Stimulated activated memory B cell treated with anti-CD40 and anti-IgM and Interleukin-4, amounts not matched to agents 10 μg/mL and 1 μg/mL and 100 μg/mL, for 72 hours (primary cell): ENCODE results near the gene CELF1.

Experiments
- ATAC-seq: fragments of 150-1000 bp; cut with Tn5 transposase; 2 replicates; pipeline ENCODE4 v1.10.0; 2021
- H3K27ac Mint-ChIP-seq: one replicate; pipeline ENCODE4 v1.8.0; 2022; ENCODE audit warnings: mild to moderate bottlenecking, mixed read lengths
- H3K27me3 Mint-ChIP-seq: one replicate; pipeline ENCODE4 v1.8.0; 2022; ENCODE audit warnings: mixed read lengths
- H3K36me3 Mint-ChIP-seq: one replicate; pipeline ENCODE4 v1.8.0; 2022; ENCODE audit warnings: mixed read lengths
- H3K4me1 Mint-ChIP-seq: one replicate; pipeline ENCODE4 v1.8.0; 2022; ENCODE audit warnings: mixed read lengths
- H3K4me3 Mint-ChIP-seq: one replicate; pipeline ENCODE4 v1.8.0; 2022; ENCODE audit warnings: mild to moderate bottlenecking, moderate library complexity, mixed read lengths
- H3K9me3 Mint-ChIP-seq: one replicate; pipeline ENCODE4 v1.8.0; 2022; ENCODE audit warnings: mixed read lengths

The CELF1 gene

GRCh38 chr11:47431356-47432083 is 121.4 kb downstream of the CELF1 start:
- ATAC-seq, result no peak
- H3K4me1 Mint-ChIP-seq, result no peaks in the 10 kb centered on the region
- no peaks in the 10 kb centered on the region for H3K9me3 Mint-ChIP-seq
- H3K4me3 Mint-ChIP-seq, result no peak overlapping the region
- no peak overlapping the region for H3K27ac Mint-ChIP-seq
- no peaks in the 10 kb centered on the region for H3K27me3 Mint-ChIP-seq
- H3K36me3 Mint-ChIP-seq, result no peaks in the 10 kb centered on the region

GRCh38 chr11:47430524-47430923 is 122.4 kb downstream of the CELF1 start:
- Mint-ChIP-seq H3K27me3 (no peaks in the 10 kb centered on the region), H3K4me1 (peaks cover 8% of the 10 kb centered on the region), H3K9me3 (no peaks in the 10 kb centered on the region), H3K27ac (no peak overlapping the region), H3K4me3 (no peak overlapping the region), H3K36me3 (peaks cover 8% of the 10 kb centered on the region)
- no peak for ATAC-seq

- peak; percentile 97 for ATAC-seq
- Mint-ChIP-seq H3K4me3 (peak within 1 kb of the TSS; percentile 91), H3K27ac (peak within 1 kb of the TSS; percentile 97), H3K4me1 (peaks cover 25% of the 10 kb centered on the region), H3K27me3 (no peaks in the 10 kb centered on the region), H3K36me3 (peaks cover 41% of the 10 kb centered on the region), H3K9me3 (no peaks in the 10 kb centered on the region)
These were observed 126.6 kb downstream of the CELF1 start, which contains the start of gene PSMC3 for GRCh38 chr11:47426062-47426956. Gene PSMC3 (minus strand): TSS chr11:47426439. CDS start chr11:47426279, 160 bp downstream.

- Mint-ChIP-seq H3K4me3 (peak overlapping the region; percentile 91), H3K4me1 (peaks cover 25% of the 10 kb centered on the region), H3K9me3 (no peaks in the 10 kb centered on the region), H3K27ac (peak overlapping the region; percentile 97), H3K27me3 (no peaks in the 10 kb centered on the region), H3K36me3 (peaks cover 45% of the 10 kb centered on the region)
- no peak for ATAC-seq
These were observed 127.3 kb downstream of the CELF1 start for GRCh38 chr11:47425611-47426010.

- H3K36me3 Mint-ChIP-seq, result peaks cover 67% of the 10 kb centered on the region
- peak overlapping the region; percentile 69 for H3K27ac Mint-ChIP-seq
- H3K27me3 Mint-ChIP-seq, result no peaks in the 10 kb centered on the region
- no peaks in the 10 kb centered on the region for H3K9me3 Mint-ChIP-seq
- no peak overlapping the region for H3K4me3 Mint-ChIP-seq
- ATAC-seq, result no peak
- H3K4me1 Mint-ChIP-seq, result peaks cover 14% of the 10 kb centered on the region
These were observed 134.3 kb downstream of the CELF1 start for GRCh38 chr11:47418454-47419259.

GRCh38 chr11:47417712-47418111 is 135.2 kb downstream of the CELF1 start:
- Mint-ChIP-seq H3K9me3 (no peaks in the 10 kb centered on the region), H3K27ac (peak overlapping the region; percentile 69), H3K27me3 (no peaks in the 10 kb centered on the region), H3K36me3 (peaks cover 70% of the 10 kb centered on the region), H3K4me1 (peaks cover 15% of the 10 kb centered on the region), H3K4me3 (no peak overlapping the region)
- ATAC-seq, result no peak

- H3K9me3 Mint-ChIP-seq, result no peaks in the 10 kb centered on the region
- no peaks in the 10 kb centered on the region for H3K27me3 Mint-ChIP-seq
- H3K4me3 Mint-ChIP-seq, result no peak overlapping the region
- peaks cover 57% of the 10 kb centered on the region for H3K36me3 Mint-ChIP-seq
- no peak for ATAC-seq
- H3K4me1 Mint-ChIP-seq, result peaks cover 25% of the 10 kb centered on the region
- H3K27ac Mint-ChIP-seq, result no peak overlapping the region
These were observed 136.9 kb downstream of the CELF1 start for GRCh38 chr11:47415949-47416472.
